ENCODE data around the gene TRIM38. TPM values are rescaled to one million over a fixed set of nuclear protein-coding genes. Genes with fewer than 3 reads are reported as not detected.
A peak's percentile ranks its signal among the peaks of the same experiment; 100 is the strongest.

Gene TRIM38
- total RNA-seq, 4 donors from 2014 or later = 11.5 to 14.0 (median 12.4) TPM

DNA sequence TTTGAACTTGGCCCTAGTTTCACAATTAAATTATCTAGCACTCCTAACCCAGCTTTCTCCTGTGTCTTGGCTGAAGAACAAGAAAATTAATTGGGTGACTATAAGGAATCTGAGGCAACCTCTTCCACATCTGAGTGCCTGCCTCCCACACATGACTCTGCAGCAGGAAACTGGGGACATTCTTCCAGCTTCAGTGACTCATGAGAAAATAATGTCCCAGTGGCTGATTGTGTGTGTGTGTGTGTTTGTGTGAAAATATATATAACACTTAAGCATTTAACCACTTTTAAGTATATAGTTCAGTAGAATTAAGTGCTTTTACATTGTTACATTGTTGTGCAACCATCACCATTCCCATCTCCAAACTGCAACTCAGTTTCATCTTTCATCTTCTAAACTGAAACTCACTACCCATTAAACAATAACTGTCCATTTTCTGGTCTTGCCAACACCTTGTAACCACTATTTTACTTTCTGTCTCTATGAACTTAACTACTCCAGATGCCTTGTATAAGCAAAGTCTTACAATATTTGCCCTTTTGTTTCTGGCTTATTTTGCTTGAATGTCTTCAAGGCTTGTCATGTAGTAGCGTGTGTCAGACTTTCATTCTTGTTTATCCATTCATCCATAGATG lies 8.7 kb downstream of the TRIM38 start:
- Histone ChIP-seq H3K9me3 (no peaks in the 10 kb centered on the region), H3K4me1 (peaks cover 25 to 36% of the 10 kb centered on the region in 2 donors), H3K36me3 (peaks cover 43 to 60% of the 10 kb centered on the region in 2 donors), H3K4me3 (replicated peaks in 1 of 3) (no peak overlapping the region), H3K27ac (peak overlapping the region; percentile 61 to 75 (median 64)), H3K27me3 (no peaks in the 10 kb centered on the region)
- 82 to 94% methylated on average over 1 of the region's 1 CpG for WGBS, 2 donors
- intact Hi-C loops (cut with DNase I) = no loop called here
- peak; percentile 72 to 73 for DNase-seq
- no peak for TF ChIP-seq POLR2A (IDR thresholded peaks at IDR 0.05)
- TF ChIP-seq, protein P1, sequence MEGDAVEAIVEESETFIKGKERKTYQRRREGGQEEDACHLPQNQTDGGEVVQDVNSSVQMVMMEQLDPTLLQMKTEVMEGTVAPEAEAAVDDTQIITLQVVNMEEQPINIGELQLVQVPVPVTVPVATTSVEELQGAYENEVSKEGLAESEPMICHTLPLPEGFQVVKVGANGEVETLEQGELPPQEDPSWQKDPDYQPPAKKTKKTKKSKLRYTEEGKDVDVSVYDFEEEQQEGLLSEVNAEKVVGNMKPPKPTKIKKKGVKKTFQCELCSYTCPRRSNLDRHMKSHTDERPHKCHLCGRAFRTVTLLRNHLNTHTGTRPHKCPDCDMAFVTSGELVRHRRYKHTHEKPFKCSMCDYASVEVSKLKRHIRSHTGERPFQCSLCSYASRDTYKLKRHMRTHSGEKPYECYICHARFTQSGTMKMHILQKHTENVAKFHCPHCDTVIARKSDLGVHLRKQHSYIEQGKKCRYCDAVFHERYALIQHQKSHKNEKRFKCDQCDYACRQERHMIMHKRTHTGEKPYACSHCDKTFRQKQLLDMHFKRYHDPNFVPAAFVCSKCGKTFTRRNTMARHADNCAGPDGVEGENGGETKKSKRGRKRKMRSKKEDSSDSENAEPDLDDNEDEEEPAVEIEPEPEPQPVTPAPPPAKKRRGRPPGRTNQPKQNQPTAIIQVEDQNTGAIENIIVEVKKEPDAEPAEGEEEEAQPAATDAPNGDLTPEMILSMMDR (IDR thresholded peaks at IDR 0.05) = no peak

DNA sequence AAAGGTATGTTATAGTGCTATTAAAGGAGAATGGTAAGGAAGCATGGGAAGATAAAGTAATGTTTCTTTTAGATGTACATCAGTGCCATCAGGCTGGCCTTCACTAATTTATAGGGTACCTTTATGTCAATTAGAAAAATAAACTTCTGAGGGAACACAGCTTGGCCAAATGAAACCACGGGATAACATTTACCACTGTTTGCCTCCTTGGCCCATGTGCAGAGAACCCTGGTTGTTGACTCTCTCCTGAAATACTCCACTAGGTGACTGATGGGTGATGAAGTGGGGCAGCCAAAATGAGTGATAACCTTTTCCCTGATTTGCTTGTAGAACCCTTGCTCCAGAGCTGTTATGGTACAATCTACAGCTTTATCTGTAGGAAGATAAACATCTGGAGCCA lies 9.5 kb downstream of the TRIM38 start:
- no peak for DNase-seq
- Histone ChIP-seq H3K4me1 (peaks cover 25 to 28% of the 10 kb centered on the region in 2 donors), H3K4me3 (replicated peaks in 1 of 3) (no peak overlapping the region), H3K9me3 (no peaks in the 10 kb centered on the region), H3K27ac (peak overlapping the region; percentile 61 to 75 (median 64)), H3K36me3 (peaks cover 43 to 61% of the 10 kb centered on the region in 2 donors), H3K27me3 (no peaks in the 10 kb centered on the region)
- TF ChIP-seq, protein P1 (IDR thresholded peaks at IDR 0.05) = no peak
- TF ChIP-seq POLR2A (IDR thresholded peaks at IDR 0.05) = no peak
- 100% methylated on average over 1 of the region's 1 CpG for WGBS, 2 donors
- intact Hi-C loops (cut with DNase I) = no loop called here

DNA sequence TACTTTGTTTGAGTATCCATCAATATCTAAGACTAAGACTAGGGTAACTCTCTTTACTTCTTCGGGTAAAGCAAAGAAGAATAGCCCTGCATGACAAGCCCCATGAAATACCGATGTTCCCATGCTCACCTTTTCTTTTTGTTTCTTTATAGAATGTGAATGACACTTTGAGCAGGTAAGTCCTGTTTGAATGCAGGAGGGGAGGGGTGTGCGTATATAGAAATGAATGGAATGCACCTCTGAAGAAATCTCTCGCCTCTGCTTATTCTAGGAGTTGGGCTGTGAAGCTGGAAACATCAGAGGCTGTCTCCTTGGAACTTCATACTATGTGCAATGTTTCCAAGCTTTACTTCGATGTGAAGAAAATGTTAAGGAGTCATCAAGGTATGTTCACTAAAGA lies 10.3 kb downstream of the TRIM38 start:
- H3K36me3 ChIP-seq = peaks cover 43 to 61% of the 10 kb centered on the region in 2 donors
- WGBS, 2 donors = 78 to 83% methylated on average over 5 of the region's 5 CpGs
- no peak overlapping the region for H3K4me3 ChIP-seq (replicated peaks in 1 of 3)
- no peaks in the 10 kb centered on the region for H3K27me3 ChIP-seq
- no peak overlapping the region for H3K27ac ChIP-seq
- DNase-seq = no peak
- H3K4me1 ChIP-seq = peaks cover 21 to 23% of the 10 kb centered on the region in 2 donors
- intact Hi-C loops (cut with DNase I) = no loop called here
- no peak for TF ChIP-seq POLR2A (IDR thresholded peaks at IDR 0.05)
- TF ChIP-seq, protein P1 (IDR thresholded peaks at IDR 0.05) = no peak
- no peaks in the 10 kb centered on the region for H3K9me3 ChIP-seq

DNA sequence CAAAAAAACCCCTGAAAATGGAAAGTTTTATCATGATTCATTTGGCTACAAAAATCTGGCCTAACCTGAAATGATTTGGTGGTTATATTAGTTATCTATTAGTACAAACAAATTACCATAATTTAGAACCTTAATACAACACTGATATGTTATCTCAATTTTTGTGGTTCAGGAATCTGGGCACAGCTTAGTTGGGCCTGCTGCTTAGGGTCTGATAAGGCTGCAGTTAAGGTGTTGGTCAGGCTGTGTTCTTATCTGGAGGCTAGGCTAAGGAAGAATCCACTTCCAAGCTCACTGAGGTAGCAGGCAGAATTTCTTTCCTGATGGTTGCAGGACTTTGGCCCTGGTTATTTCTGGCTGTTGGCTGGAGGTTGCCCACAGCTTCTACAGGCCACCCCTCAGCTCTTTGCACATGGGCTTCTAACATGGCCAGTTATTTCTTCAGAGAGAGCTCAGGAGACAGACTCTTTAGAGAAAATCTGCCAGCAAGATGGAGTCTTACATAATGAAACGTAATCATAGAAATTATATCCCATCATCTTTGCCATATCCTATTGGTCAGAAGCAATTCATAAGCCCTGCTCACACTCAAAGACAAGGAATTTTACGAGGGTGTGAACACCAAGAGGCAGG lies 11.4 kb downstream of the TRIM38 start:
- H3K27me3 ChIP-seq = no peaks in the 10 kb centered on the region
- DNase-seq = no peak
- peaks cover 15 to 18% of the 10 kb centered on the region in 2 donors for H3K4me1 ChIP-seq
- TF ChIP-seq POLR2A (IDR thresholded peaks at IDR 0.05) = no peak
- TF ChIP-seq, protein P1 (IDR thresholded peaks at IDR 0.05) = no peak
- no peak overlapping the region for H3K27ac ChIP-seq
- intact Hi-C loops (cut with DNase I) = no loop called here
- H3K9me3 ChIP-seq = no peaks in the 10 kb centered on the region
- H3K4me3 ChIP-seq (replicated peaks in 1 of 3) = no peak overlapping the region
- WGBS, 2 donors = 97 to 100% methylated on average over 2 of the region's 2 CpGs
- H3K36me3 ChIP-seq = peaks cover 47 to 68% of the 10 kb centered on the region in 2 donors

DNA sequence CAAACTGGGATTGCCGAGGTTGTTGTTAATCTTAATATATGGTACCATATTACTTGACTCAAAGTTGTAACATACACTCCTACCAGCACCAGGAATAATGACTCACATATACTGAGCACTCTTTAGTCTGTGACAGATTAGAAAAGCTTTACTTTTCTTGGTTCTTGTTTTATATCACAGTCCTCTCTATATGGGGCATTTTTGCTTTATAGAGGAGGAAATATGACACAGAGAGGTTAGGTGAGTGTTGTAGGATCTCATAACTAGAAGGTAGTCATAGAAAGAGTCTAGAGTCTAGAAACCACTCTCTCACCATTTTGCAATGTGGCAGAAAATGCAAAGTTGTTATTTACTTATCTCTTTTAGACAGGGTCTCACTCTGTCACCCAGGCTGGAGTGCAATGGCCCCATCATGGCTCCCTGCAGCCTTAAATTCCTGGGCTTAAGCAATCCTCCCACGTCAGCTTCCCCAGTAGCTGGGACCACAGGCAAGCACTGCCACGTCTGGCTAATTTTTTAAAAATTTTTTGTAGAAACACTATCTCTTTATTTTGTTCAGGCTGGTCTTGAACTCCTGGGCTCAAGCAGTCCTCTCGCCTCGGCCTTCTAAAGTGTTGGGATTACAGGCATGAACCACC lies 13.4 kb downstream of the TRIM38 start:
- Histone ChIP-seq H3K4me1 (peaks cover 9 to 11% of the 10 kb centered on the region in 2 donors), H3K27me3 (no peaks in the 10 kb centered on the region), H3K9me3 (no peaks in the 10 kb centered on the region), H3K27ac (no peak overlapping the region), H3K4me3 (replicated peaks in 1 of 3) (no peak overlapping the region), H3K36me3 (peaks cover 47 to 57% of the 10 kb centered on the region in 2 donors)
- TF ChIP-seq, protein P1 (IDR thresholded peaks at IDR 0.05) = no peak
- TF ChIP-seq POLR2A (IDR thresholded peaks at IDR 0.05) = no peak
- no peak for DNase-seq
- 86 to 100% methylated on average over 5 of the region's 5 CpGs for WGBS, 2 donors
- intact Hi-C loops (cut with DNase I) = no loop called here
